Neural crest cell (in vitro differentiated cells): ENCODE measurements around the gene GRM4. TPM values are rescaled to one million over a fixed set of nuclear protein-coding genes. Genes with fewer than 3 reads are reported as not detected.

Experiments used
- DNase-seq: peaks from one replicate; pipeline ENCODE4 v3.0.0; 2021; ENCODE audit warnings: low read depth, mixed read lengths, low spot score
- H3K27ac Mint-ChIP-seq: one replicate; pipeline ENCODE4 v1.8.0; 2021; ENCODE audit warnings: mild to moderate bottlenecking, mixed read lengths; ENCODE audit not compliant: unreplicated experiment
- H3K27me3 Mint-ChIP-seq: 2 replicates; pipeline ENCODE4 v1.8.0; 2021; ENCODE audit warnings: low read depth, mild to moderate bottlenecking, mixed read lengths
- H3K36me3 Mint-ChIP-seq: 2 replicates; pipeline ENCODE4 v1.8.0; 2021; ENCODE audit warnings: low read depth, mild to moderate bottlenecking, mixed read lengths
- H3K4me1 Mint-ChIP-seq: 2 replicates; pipeline ENCODE4 v1.8.0; 2021; ENCODE audit warnings: mixed read lengths
- H3K4me3 Mint-ChIP-seq: one replicate; pipeline ENCODE4 v1.8.0; 2021; ENCODE audit warnings: mild to moderate bottlenecking, mixed read lengths
- H3K9me3 Mint-ChIP-seq: 2 replicates; pipeline ENCODE4 v1.8.0; 2021; ENCODE audit warnings: mixed read lengths
- CTCF ChIP-seq: fragments of 200-600 bp; sonication (generic); conservative IDR thresholded peaks from 2 replicates; pipeline ENCODE4 v1.5.0; 2021; ENCODE audit warnings: antibody characterized with exemption, mild to moderate bottlenecking
- total RNA-seq: library from RNA; stranded (reverse); gene quantifications from 2 replicates; pipeline ENCODE4 v1.2.1, GENCODE V29; 2021

The GRM4 gene
- total RNA-seq, 1 donor from 2014 or later = not detected

DNA sequence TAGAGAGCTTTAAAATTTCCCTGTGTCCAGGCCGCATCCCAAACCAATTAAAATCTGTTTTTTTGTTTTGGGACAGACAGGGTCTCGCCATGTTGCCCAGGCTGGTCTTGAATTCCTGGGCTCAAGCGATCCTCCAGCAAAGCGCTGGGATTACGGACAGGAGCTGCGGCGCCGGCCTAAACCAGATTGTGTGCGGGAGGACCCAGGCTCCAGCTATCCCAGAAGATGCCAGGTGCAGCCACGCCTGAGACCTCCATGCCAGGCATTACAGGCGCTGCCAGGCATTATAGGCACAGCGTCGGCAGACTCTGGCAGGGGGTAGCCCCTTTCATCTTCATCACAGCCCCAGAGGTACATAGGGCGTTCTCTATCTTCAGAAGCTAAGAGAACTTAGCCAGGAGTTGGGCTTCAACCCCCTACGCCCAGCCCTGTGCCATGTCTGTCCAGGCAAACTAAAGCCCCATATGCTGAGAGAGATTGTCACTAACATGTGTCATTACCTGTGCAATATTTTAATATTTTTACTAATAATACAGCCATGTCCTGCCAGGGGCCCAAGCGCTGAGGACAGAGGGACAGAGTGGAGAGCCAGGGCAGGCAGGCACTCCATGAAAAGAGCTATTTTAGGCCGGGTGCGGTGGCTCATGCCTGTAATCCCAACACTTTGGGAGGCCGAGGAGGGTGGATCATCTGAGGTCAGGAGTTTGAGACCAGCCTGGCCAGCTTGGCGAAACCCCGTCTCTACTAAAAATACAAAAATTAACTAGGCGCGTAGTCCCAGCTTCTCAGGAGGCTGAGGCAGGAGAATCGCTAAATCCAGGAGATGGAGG, 9.8 kb upstream of the GRM4 start:
- no peak for TF ChIP-seq CTCF
- Mint-ChIP-seq H3K27ac (no peak overlapping the region), H3K9me3 (peaks cover 5% of the 10 kb centered on the region), H3K4me3 (no peak overlapping the region), H3K36me3 (no peaks in the 10 kb centered on the region), H3K4me1 (peaks cover 9% of the 10 kb centered on the region), H3K27me3 (peaks cover 41% of the 10 kb centered on the region)
- DNase-seq = no peak

DNA sequence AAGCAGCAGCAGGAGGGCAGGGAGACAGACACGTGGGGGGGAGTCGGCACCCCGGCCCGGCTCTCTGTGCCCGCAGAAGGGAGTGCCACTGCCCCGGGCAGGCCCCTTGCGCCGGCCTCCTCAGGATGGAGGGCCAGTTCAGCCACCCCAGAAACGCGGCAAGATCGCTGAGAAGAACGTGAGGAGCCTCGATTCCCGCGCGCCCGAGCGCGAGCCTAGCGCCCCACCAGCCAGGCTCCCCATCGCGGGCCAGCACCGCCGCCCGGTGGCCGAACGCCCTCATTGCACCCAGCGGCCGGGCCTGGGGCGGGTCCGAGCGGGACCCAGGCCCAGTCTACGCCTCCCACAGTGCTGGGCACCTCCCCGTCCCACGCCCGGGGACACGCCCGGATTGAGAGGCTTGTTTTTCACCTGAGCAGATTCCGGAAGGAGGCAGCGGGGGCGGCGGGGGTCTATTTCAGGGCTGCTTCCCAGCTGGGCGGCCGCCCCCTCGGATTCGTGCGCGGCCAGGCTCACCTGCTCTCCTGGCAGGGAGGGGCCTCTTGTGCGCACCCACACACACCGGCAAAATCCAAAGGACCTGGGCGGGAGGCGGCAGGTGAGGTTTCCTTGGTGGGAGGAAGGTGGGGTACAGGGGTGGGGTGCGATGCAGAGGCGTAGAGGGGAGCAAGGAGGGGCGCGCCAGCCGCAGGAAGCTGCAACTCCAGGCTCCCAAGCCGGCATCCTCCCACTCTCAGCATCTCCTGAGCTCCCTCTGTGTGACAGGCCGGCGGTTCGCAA, 9.0 kb upstream of the GRM4 start:
- Mint-ChIP-seq H3K9me3 (peaks cover 4% of the 10 kb centered on the region), H3K27ac (no peak overlapping the region), H3K27me3 (peaks cover 49% of the 10 kb centered on the region), H3K36me3 (no peaks in the 10 kb centered on the region), H3K4me1 (peaks cover 9% of the 10 kb centered on the region), H3K4me3 (no peak overlapping the region)
- DNase-seq = peak; percentile 84
- peak; percentile 99 for TF ChIP-seq CTCF

DNA sequence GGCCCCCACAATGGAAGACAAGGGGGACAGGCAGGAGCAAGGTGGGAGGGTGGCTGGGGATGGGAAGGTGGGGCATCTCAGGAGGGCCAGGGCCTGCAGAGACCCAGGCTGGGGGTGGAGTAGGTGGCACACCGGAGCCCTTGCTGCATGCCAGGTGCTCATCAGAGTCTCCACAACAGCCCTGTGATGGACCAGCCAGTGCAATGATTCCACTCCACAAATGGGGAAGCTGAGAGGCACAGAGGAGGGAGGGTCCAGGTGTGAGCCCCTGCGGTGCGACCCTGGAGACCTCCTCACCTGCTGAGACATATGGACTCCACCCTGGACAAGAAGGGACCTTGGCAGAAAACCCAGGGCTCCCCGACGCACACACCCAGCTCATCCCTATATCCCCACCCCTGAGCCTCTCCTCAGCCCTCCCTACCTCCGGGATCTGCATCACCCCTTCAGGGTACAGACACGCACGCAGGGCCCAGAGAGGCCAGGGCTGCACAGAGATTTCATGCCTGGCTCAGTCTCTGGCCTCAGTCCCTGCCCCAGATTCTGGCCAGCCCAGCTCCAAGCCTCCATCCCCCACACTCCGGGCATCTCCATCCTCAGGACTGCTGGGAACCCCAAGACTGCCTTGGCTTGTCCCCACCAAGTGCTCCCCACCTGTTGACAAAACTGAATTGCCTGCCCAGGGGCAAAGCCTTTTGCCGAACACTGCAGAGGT, 7.1 kb upstream of the GRM4 start:
- TF ChIP-seq CTCF = no peak
- Mint-ChIP-seq H3K27ac (no peak overlapping the region), H3K36me3 (no peaks in the 10 kb centered on the region), H3K4me1 (peaks cover 14% of the 10 kb centered on the region), H3K4me3 (no peak overlapping the region), H3K9me3 (no peaks in the 10 kb centered on the region), H3K27me3 (peaks cover 67% of the 10 kb centered on the region)
- DNase-seq = no peak

GRCh38 chr6:34152042-34152524, 6.2 kb upstream of the GRM4 start:
- peaks cover 74% of the 10 kb centered on the region for H3K27me3 Mint-ChIP-seq
- no peak for DNase-seq
- H3K27ac Mint-ChIP-seq = no peak overlapping the region
- peaks cover 14% of the 10 kb centered on the region for H3K4me1 Mint-ChIP-seq
- TF ChIP-seq CTCF = no peak
- H3K36me3 Mint-ChIP-seq = no peaks in the 10 kb centered on the region
- H3K9me3 Mint-ChIP-seq = no peaks in the 10 kb centered on the region
- no peak overlapping the region for H3K4me3 Mint-ChIP-seq

DNA sequence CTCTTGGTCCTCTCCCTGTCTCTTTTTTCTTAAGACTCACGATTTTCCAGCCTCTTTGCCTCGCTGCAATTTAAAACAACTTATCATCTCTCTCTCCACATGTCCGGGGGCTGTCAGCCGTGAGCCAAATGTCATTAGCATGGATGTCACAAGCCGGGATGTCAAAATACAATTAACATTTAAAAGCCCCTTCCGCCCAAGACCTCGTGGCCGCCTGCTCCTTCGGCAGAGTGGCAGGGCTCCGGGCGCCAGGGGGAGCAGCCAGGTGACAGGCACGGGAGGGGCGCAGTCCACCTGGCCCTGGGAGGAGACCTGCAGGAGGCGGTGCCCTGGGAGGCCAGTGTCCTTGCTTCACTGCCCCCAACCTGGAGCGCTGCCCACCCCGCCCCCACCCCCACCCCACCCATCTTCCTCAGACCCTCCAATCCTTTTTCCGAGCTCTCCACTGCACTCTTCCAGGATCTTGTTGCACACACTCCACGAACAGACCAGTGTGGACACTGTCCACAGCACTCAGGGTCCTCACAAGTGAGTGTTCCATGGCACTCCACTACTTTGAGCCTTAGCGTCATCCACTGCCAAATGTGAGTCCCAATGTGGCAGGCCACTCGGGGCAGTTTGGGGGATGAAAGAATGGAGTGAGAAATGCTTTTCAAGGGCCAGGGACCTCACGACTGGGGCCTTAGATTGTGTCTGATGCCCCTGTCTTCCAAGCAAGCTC, 5.6 kb upstream of the GRM4 start:
- no peak for TF ChIP-seq CTCF
- Mint-ChIP-seq H3K4me3 (peak overlapping the region; percentile 4), H3K4me1 (peaks cover 14% of the 10 kb centered on the region), H3K36me3 (no peaks in the 10 kb centered on the region), H3K27ac (no peak overlapping the region), H3K27me3 (peaks cover 80% of the 10 kb centered on the region), H3K9me3 (no peaks in the 10 kb centered on the region)
- DNase-seq = no peak
